SK-N-SH treated with all-trans-retinoic acid at 6 μM for 48 hours (cell line): ENCODE results near the gene PP2D1.

Source experiments
- TSHZ2 ChIP-seq: fragments of 250-450 bp; sonication (Bioruptor Pico); IDR thresholded peaks from 2 replicates; pipeline ENCODE4 v1.5.0; 2020; ENCODE audit warnings: mild to moderate bottlenecking, moderate library complexity
- ZNF565 ChIP-seq: fragments of 450-650 bp; formaldehyde crosslinking; conservative IDR thresholded peaks from 2 replicates; pipeline ENCODE4 v1.5.0; 2020; ENCODE audit warnings: low read depth, mild to moderate bottlenecking, moderate library complexity

GRCh38 chr3:20046556-20046955 lies 34.5 kb upstream of the PP2D1 start:
- TF ChIP-seq TSHZ2 (CRISPR knock-in tag): no peak
- TF ChIP-seq ZNF565 (CRISPR knock-in tag): no peak
